D721Med (cell line): ENCODE data around the gene THBS3.
"Not testable (repeated sequence)": the region's sequence is repeated elsewhere in the genome, so short reads cannot be mapped to it uniquely, and the experiment has no call there.

Experiments
- DNase-seq: peaks from one replicate; pipeline ENCODE4 v3.0.0; 2011; ENCODE audit warnings: low spot score; ENCODE audit not compliant: insufficient read length
- FAIRE-seq: peaks from 2 replicates; lab custom pipeline; 2011; peaks lifted over from hg19 to GRCh38; lab: Jason Lieb, UNC
- TF ChIP-seq, protein P1 (sequence below): IDR thresholded peaks from 2 replicates; pipeline ENCODE4 v1.5.1; 2012; ENCODE audit warnings: mild to moderate bottlenecking, control low read depth; ENCODE audit not compliant: insufficient read depth; ENCODE audit errors: missing control alignments

Gene THBS3

GRCh38 chr1:155171836-155172731 is 35.6 kb downstream of the THBS3 start:
- FAIRE-seq (peak; percentile 44), DNase-seq (no peak)

GRCh38 chr1:155170806-155171205 is 36.9 kb downstream of the THBS3 start:
- TF ChIP-seq, protein P1, sequence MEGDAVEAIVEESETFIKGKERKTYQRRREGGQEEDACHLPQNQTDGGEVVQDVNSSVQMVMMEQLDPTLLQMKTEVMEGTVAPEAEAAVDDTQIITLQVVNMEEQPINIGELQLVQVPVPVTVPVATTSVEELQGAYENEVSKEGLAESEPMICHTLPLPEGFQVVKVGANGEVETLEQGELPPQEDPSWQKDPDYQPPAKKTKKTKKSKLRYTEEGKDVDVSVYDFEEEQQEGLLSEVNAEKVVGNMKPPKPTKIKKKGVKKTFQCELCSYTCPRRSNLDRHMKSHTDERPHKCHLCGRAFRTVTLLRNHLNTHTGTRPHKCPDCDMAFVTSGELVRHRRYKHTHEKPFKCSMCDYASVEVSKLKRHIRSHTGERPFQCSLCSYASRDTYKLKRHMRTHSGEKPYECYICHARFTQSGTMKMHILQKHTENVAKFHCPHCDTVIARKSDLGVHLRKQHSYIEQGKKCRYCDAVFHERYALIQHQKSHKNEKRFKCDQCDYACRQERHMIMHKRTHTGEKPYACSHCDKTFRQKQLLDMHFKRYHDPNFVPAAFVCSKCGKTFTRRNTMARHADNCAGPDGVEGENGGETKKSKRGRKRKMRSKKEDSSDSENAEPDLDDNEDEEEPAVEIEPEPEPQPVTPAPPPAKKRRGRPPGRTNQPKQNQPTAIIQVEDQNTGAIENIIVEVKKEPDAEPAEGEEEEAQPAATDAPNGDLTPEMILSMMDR, result no peak
- no peak for FAIRE-seq
- DNase-seq, result no peak

More at GRCh38 chr1:155171836-155172731, 35.6 kb downstream of the THBS3 start:
- TF ChIP-seq, protein P1, result no peak

- no peak for FAIRE-seq
- TF ChIP-seq, protein P1, result no peak
- peak; percentile 7 for DNase-seq
Observed at GRCh38 chr1:155170101-155170785, 37.5 kb downstream of the THBS3 start.

DNA sequence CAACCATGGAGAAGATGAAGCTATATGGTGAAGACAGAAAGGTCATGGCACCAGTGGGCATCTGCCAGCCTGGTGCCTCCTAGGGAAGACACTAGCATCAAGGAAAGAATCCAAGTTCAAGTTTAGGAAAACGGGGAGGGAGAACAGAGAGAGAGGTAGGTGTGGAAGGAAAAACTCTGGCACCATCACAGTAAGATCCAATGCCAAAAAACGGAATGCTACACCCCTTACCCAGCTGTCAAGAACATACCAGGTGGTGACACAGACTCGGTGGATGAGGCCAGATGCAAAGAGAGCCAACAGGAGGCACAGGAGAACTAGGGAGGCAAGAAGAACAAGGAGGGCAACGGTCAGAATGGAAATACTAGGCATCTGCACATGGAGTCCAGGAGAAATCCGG is 38.2 kb downstream of the THBS3 start:
- FAIRE-seq (no peak), DNase-seq (peak; percentile 5)
- TF ChIP-seq, protein P1, result no peak

DNA sequence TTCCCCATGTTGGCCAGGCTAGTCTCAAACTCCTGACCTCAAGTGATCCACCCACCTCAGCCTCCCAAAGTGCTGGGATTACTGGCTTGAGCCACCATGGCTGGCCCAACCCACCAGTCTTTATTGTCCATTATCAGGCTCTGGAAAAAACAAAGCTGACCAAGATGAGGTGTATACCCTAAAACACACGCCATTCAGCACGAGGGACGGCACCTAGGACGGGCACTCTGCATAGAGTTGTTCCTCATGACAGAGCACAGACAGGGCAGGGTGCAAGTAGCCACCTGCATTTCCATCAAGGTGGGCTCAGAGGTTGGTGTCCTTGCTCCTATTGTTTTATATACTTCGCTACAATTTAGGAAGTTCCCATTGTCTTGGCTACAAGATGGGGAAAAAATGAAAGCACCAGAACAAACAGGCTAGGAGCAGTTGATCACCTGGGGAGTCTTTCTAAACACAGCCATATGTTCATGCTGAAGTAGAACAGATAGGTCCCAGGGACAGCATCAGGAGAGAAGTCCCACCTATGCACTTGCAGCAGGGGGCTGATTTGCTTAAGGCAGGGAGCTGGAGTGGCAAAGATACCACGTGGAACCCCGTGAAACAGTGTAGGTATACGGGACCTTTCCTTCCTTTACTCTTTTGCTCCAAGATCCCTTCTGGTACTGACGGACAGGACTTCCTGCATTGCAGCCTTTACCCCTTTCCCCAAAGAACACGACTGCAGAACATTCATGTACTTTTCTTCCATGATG is 39.1 kb downstream of the THBS3 start:
- FAIRE-seq (no peak), DNase-seq (no peak)
- TF ChIP-seq, protein P1, result no peak

GRCh38 chr1:155168105-155168445 is 39.6 kb downstream of the THBS3 start:
- FAIRE-seq, DNase-seq: not testable (repeated sequence)
